Measurements from ENCODE around the gene RASGRF2. TPM values are rescaled to one million over a fixed set of nuclear protein-coding genes. Genes with fewer than 3 reads are reported as not detected.

RASGRF2 gene
- total and polyA plus RNA-seq, 2 of the 8 experiments (the other 6 are each of a cell fraction or from before 2014, with no cell fraction given) = 2.6 to 29.5 TPM

GRCh38 chr5:81078930-81079329 lies 118.8 kb downstream of the RASGRF2 start:
- Histone ChIP-seq H2BK15ac (ENCODE audit: low read length) (no peak overlapping the region), H4K8ac (ENCODE audit: extremely low read depth, insufficient read depth, low read length) (no peak overlapping the region), H3K9ac (replicated peaks in 1 of 4; ENCODE audit: extremely low read depth in 1 of 4, low read depth in 3 of 4, low read length in 3 of 4) (no peak overlapping the region), H3K79me2 (ENCODE audit: control insufficient read depth in 1 of 2, insufficient read depth in 2 of 2, low read length in 2 of 2) (no peaks in the 10 kb centered on the region), H3K56ac (replicated peaks; ENCODE audit: insufficient read length, low read depth, low read length) (no peak overlapping the region), H4K20me1 (replicated peaks in 1 of 2; ENCODE audit: control insufficient read depth in 1 of 2, insufficient read depth in 2 of 2, low read length in 2 of 2) (no peaks in the 10 kb centered on the region), H3K36me3 (ENCODE audit: control insufficient read depth in 2 of 4, insufficient read depth in 4 of 4, low read length in 3 of 4) (no peaks in the 10 kb centered on the region; a peak in 2 of 8 replicates), H2BK20ac (ENCODE audit: low read length) (no peak overlapping the region), H3K14ac (ENCODE audit: insufficient read length) (no peak overlapping the region), H3K4me3 (ENCODE audit: extremely low read depth in 1 of 4, insufficient read depth in 2 of 4, low read depth in 3 of 4, low read length in 4 of 4) (no peak overlapping the region), H3K27me3 (replicated peaks in 1 of 4; ENCODE audit: control insufficient read depth in 3 of 4, extremely low read depth in 1 of 4, insufficient read depth in 3 of 4, low read length in 3 of 4) (no peaks in the 10 kb centered on the region), H2AFZ (ENCODE audit: low read length) (no peak overlapping the region), H3K4ac (replicated peaks; ENCODE audit: insufficient read length, low read depth, low read length) (no peak overlapping the region), H3K18ac (ENCODE audit: extremely low read depth, low read length) (no peak overlapping the region), H2AK5ac (ENCODE audit: low read depth, low read length) (no peak overlapping the region), H4K5ac (ENCODE audit: insufficient read length, low read depth, low read length) (no peak overlapping the region), H3K4me1 (replicated peaks in 1 of 4; ENCODE audit: control insufficient read depth in 3 of 4, insufficient read depth in 4 of 4, low read length in 3 of 4) (no peaks in the 10 kb centered on the region), H2BK12ac (ENCODE audit: low read depth, low read length) (no peak overlapping the region), H4K91ac (replicated peaks; ENCODE audit: insufficient read length, low read length) (no peak overlapping the region), H2BK5ac (ENCODE audit: low read depth, low read length) (no peak overlapping the region), H3K9me3 (ENCODE audit: insufficient read depth in 2 of 2, low read depth in 1 of 2, low read length in 1 of 2) (peaks cover 0 to 4% of the 10 kb centered on the region in 2 experiments; a peak in 2 of 4 replicates), H3K23ac (ENCODE audit: insufficient read length) (no peak overlapping the region), H3K79me1 (ENCODE audit: low read depth, low read length) (no peaks in the 10 kb centered on the region; the same call in 1 of the 2 replicates), H2BK120ac (replicated peaks; ENCODE audit: low read depth, low read length) (no peak overlapping the region), H3K23me2 (ENCODE audit: low read depth, low read length) (peaks cover 3% of the 10 kb centered on the region; the same call in 1 of the 2 replicates), H3K4me2 (ENCODE audit: insufficient read depth in 1 of 2, low read depth in 2 of 2, low read length in 2 of 2) (no peak overlapping the region), H3K27ac (ENCODE audit: low read depth, low read length) (no peak overlapping the region)
- 70% methylated on average over 2 of the region's 2 CpGs; no CpG with 5 or more reads in 1 of the 2 experiments for WGBS, 2 experiments (ENCODE audit: extremely low coverage in 1 of 2, insufficient coverage in 1 of 2, insufficient read length in 1 of 2, insufficient replicate concordance in 2 of 2, low coverage in 1 of 2, low lambda C conversion rate in 2 of 2, missing lambda C conversion rate in 1 of 2)
- ChIA-PET POLR2A (ENCODE audit: partially characterized antibody) (no interaction called here), CTCF (ENCODE audit: partially characterized antibody) (interaction anchor here (0.6 to 2.8 kb wide), 2 partner anchors 143 to 151 kb away, joined by 3 to 6 read pairs; no protein-coding TSS in a partner anchor)
- DNase-seq (ENCODE audit: low read depth in 1 of 2, low spot score in 2 of 2) (no peak), FAIRE-seq (no peak)
- no peak for TF ChIP-seq JUND (IDR thresholded peaks at IDR 0.05; ENCODE audit: low read length)
- TF ChIP-seq BCL11A (IDR thresholded peaks at IDR 0.05; ENCODE audit: low read depth in 2 of 2, low read length in 2 of 2) = no peak
- TF ChIP-seq GTF2F1 (IDR thresholded peaks at IDR 0.05; ENCODE audit: borderline replicate concordance, low read depth, low read length) = no peak
- TF ChIP-seq JUN (IDR thresholded peaks at IDR 0.05; ENCODE audit: low read depth, low read length) = no peak
- no peak for TF ChIP-seq PHF8 (conservative IDR thresholded peaks at IDR 0.05; ENCODE audit: low read depth, low read length)
- no peak for TF ChIP-seq CHD2 (IDR thresholded peaks at IDR 0.05; ENCODE audit: low read length)
- TF ChIP-seq SP1 (IDR thresholded peaks at IDR 0.05; ENCODE audit: low read depth, low read length) = no peak
- no peak for TF ChIP-seq TAF1 (IDR thresholded peaks at IDR 0.05; ENCODE audit: low read depth, low read length)
- no peak for TF ChIP-seq RBBP5 (IDR thresholded peaks at IDR 0.05; ENCODE audit: borderline replicate concordance, low read depth, low read length)
- TF ChIP-seq GABPA (IDR thresholded peaks at IDR 0.05; ENCODE audit: borderline replicate concordance, insufficient read depth, low read length) = no peak
- no peak for TF ChIP-seq EP300 (IDR thresholded peaks at IDR 0.05; ENCODE audit: borderline replicate concordance in 1 of 2, low read depth in 2 of 2, low read length in 2 of 2)
- no peak for TF ChIP-seq MAX (IDR thresholded peaks at IDR 0.05)
- no peak for TF ChIP-seq ASH2L (IDR thresholded peaks at IDR 0.05; ENCODE audit: low read length)
- no peak for TF ChIP-seq POU5F1 (IDR thresholded peaks at IDR 0.05; ENCODE audit: low read depth, low read length)
- no peak for TF ChIP-seq TCF12 (IDR thresholded peaks at IDR 0.05; ENCODE audit: low read depth, low read length)
- TF ChIP-seq CEBPB (IDR thresholded peaks at IDR 0.05; ENCODE audit: low read depth, low read length) = no peak

Data from H1 (cell line).